HG02884 (cell line): ENCODE measurements around the gene TDRD9.

Source experiments
- ATAC-seq: cut with Tn5 transposase; IDR thresholded peaks from one replicate; pipeline ENCODE4 v1.9.1; 2021; ENCODE audit warnings: mild to moderate bottlenecking, moderate library complexity; ENCODE audit not compliant: unreplicated experiment

Gene TDRD9

GRCh38 chr14:104100171-104101085, 172.2 kb downstream of the TDRD9 start:
- no peak for ATAC-seq

GRCh38 chr14:104101086-104101621, 172.9 kb downstream of the TDRD9 start:
- ATAC-seq: no peak

GRCh38 chr14:104101651-104102281, 173.5 kb downstream of the TDRD9 start:
- no peak for ATAC-seq
